Esophagus muscularis mucosa (tissue), 3 donors: ENCODE data around the gene DOK6.

ENCODE experiments used
- POLR2A ChIP-seq: fragments of 450-650 bp; IDR thresholded peaks from one replicate; pipeline ENCODE4 v1.6.1; 2017; ENCODE audit warnings: antibody characterized with exemption, moderate library complexity, mild to moderate bottlenecking, low read depth
- POLR2AphosphoS5 ChIP-seq, 2 donors: sonication (generic); formaldehyde crosslinking; IDR thresholded peaks; one replicate each; pipeline ENCODE4 v1.6.1; 2017; ENCODE audit warnings: antibody characterized with exemption in 2 of 2
- TF ChIP-seq, protein P1 (sequence below), 3 experiments: fragments of 200-600 bp in 2 of 3; fragments of 450-650 bp in 1 of 3; sonication (generic) in 2 of 3; IDR thresholded peaks; one replicate each; pipeline ENCODE4 v1.5.1; 2017 to 2019; ENCODE audit warnings: antibody characterized with exemption in 3 of 3, mild to moderate bottlenecking in 2 of 3, moderate library complexity in 1 of 3

DNA sequence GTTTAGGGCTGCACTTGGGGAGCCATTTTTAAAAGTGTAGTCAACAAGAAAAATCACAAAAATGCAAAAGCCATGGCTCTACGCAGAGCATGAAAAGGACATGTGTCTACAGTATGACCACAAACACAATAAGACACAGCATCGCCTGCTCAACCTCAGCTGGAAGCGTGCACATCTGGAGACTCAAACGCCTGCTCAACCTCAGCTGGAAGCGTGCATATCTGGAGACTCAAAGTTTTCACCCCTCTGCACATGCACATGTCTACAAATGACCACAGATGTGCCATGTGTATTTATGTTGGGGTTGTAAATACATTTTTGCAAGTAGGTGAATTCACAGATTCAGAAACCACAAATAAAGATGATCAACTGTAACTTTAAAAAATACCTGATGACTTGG is 196.9 kb downstream of the DOK6 start:
- TF ChIP-seq, protein P1, sequence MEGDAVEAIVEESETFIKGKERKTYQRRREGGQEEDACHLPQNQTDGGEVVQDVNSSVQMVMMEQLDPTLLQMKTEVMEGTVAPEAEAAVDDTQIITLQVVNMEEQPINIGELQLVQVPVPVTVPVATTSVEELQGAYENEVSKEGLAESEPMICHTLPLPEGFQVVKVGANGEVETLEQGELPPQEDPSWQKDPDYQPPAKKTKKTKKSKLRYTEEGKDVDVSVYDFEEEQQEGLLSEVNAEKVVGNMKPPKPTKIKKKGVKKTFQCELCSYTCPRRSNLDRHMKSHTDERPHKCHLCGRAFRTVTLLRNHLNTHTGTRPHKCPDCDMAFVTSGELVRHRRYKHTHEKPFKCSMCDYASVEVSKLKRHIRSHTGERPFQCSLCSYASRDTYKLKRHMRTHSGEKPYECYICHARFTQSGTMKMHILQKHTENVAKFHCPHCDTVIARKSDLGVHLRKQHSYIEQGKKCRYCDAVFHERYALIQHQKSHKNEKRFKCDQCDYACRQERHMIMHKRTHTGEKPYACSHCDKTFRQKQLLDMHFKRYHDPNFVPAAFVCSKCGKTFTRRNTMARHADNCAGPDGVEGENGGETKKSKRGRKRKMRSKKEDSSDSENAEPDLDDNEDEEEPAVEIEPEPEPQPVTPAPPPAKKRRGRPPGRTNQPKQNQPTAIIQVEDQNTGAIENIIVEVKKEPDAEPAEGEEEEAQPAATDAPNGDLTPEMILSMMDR (IDR thresholded peaks at IDR 0.05), result no peak
- no peak for TF ChIP-seq POLR2A
- no peak for TF ChIP-seq POLR2AphosphoS5 (IDR thresholded peaks at IDR 0.05)
